Spleen (tissue), 11 donors: ENCODE results near the gene PRKCG. TPM values are rescaled to one million over a fixed set of nuclear protein-coding genes. Genes with fewer than 3 reads are reported as not detected.
"Not testable (repeated sequence)": the region's sequence is repeated elsewhere in the genome, so short reads cannot be mapped to it uniquely, and the experiment has no call there.

Experiments
- DNase-seq: peaks from one replicate; pipeline ENCODE4 v3.0.0-alpha.2; 2020
- H3K27ac ChIP-seq, 8 donors: fragments of 200-600 bp; sonication (generic) in 7 of 8; 1 replicate in 4 of 8; 2 replicates in 4 of 8; pipeline versions ENCODE4 v1.5.0 to v1.8.0; 2016 to 2021; ENCODE audit warnings: inconsistent platforms in 4 of 8, mild to moderate bottlenecking in 4 of 8, moderate library complexity in 1 of 8
- H3K27me3 ChIP-seq, 7 donors: fragments of 200-600 bp; sonication (generic) in 6 of 7; replicated peaks in 1 of 7; 1 replicate in 4 of 7; 2 replicates in 3 of 7; pipeline versions ENCODE4 v1.5.0 to v1.8.0; 2016 to 2021; ENCODE audit warnings: inconsistent platforms in 3 of 7, mild to moderate bottlenecking in 1 of 7
- H3K36me3 ChIP-seq, 6 donors: fragments of 200-600 bp; sonication (generic) in 5 of 6; 1 replicate in 4 of 6; 2 replicates in 2 of 6; pipeline versions ENCODE4 v1.5.0 to v1.8.0; 2016 to 2021; ENCODE audit warnings: inconsistent platforms in 2 of 6
- H3K4me1 ChIP-seq, 6 donors: fragments of 200-600 bp; sonication (generic) in 5 of 6; 1 replicate in 3 of 6; 2 replicates in 3 of 6; pipeline versions ENCODE4 v1.5.0 to v1.8.0; 2016 to 2021; ENCODE audit warnings: inconsistent platforms in 3 of 6
- H3K4me3 ChIP-seq, 8 donors: fragments of 200-600 bp; sonication (generic) in 7 of 8; 1 replicate in 4 of 8; 2 replicates in 4 of 8; pipeline versions ENCODE4 v1.5.0 to v1.8.0; 2016 to 2021; ENCODE audit warnings: inconsistent platforms in 4 of 8, mild to moderate bottlenecking in 4 of 8, moderate library complexity in 2 of 8
- H3K9me3 ChIP-seq, 8 donors: fragments of 200-600 bp; sonication (generic) in 7 of 8; 1 replicate in 4 of 8; 2 replicates in 4 of 8; pipeline versions ENCODE4 v1.5.0 to v1.8.0; 2016 to 2021; ENCODE audit warnings: inconsistent platforms in 4 of 8
- POLR2A ChIP-seq, 3 donors: fragments of 450-650 bp; IDR thresholded peaks; one replicate each; pipeline ENCODE4 v1.5.1; 2017; ENCODE audit warnings: antibody characterized with exemption in 3 of 3, mild to moderate bottlenecking in 1 of 3
- POLR2AphosphoS5 ChIP-seq, 3 donors: sonication (generic); formaldehyde crosslinking; IDR thresholded peaks; one replicate each; pipeline ENCODE4 v1.5.1; 2017; ENCODE audit warnings: antibody characterized with exemption in 3 of 3
- WGBS, 5 donors: extraction: QIAGEN DNeasy Blood & Tissue Kit in 3 of 5; methylation state at CpG; one replicate each; pipeline versions ENCODE4 v1.1.5 to v1.1.7; 2013 to 2018; 5-methylcytosine and 5-hydroxymethylcytosine counted together
- intact Hi-C: fragments of 100-400 bp; cut with DNase I; formaldehyde crosslinking; loops from one replicate; pipeline ENCODE4 v1.15.0; 2023; ENCODE audit warnings: low total_unique reads
- polyA plus RNA-seq, 3 donors: library from polyadenylated mRNA; stranded (reverse); fragments of 200-250 nt; gene quantifications; one replicate each; pipeline ENCODE4 v1.2.1, GENCODE V29; 2013
- total RNA-seq, 7 donors: library from RNA; depleted of rRNA in 3 of 7; stranded (reverse); fragments of >200 nt in 3 of 7; fragmentation: NEBNext Ultra II Directional in 4 of 7; extraction: Animal tissue kit (Norgen Biotek cat#: 25700) in 4 of 7; gene quantifications; one replicate each; pipeline versions ENCODE4 v1.1.0 to v1.2.1, GENCODE V29; 2016 to 2021
- TF ChIP-seq, protein P1 (sequence below), 11 experiments: fragments of 200-600 bp in 7 of 11; fragments of 450-650 bp in 4 of 11; sonication (generic) in 4 of 11; IDR thresholded peaks in 8 of 11; conservative IDR thresholded peaks in 3 of 11; 1 replicate in 7 of 11; 2 replicates in 4 of 11; pipeline versions ENCODE4 v1.4.0 to v1.8.0; 2016 to 2021; ENCODE audit warnings: antibody characterized with exemption in 11 of 11, inconsistent platforms in 4 of 11, mild to moderate bottlenecking in 1 of 11
- donor health status: healthy with polysubstance abuse.
- donor health status: DM: no; HTN: no; CAD: no; lungs with moderate emphysema.
- donor health status: DM: no; HTN: no; CAD: no.
- donor health status: Bipolar disorder and iron deficiency.
- donor health status: healthy.
- donor health status: DM: no; HTN: no; CAD: no.
- donor health status: DM: yes; HTN: yes; CAD: no.

Gene PRKCG
- total and polyA plus RNA-seq, 10 donors: 0.17 TPM; not detected in 9

DNA sequence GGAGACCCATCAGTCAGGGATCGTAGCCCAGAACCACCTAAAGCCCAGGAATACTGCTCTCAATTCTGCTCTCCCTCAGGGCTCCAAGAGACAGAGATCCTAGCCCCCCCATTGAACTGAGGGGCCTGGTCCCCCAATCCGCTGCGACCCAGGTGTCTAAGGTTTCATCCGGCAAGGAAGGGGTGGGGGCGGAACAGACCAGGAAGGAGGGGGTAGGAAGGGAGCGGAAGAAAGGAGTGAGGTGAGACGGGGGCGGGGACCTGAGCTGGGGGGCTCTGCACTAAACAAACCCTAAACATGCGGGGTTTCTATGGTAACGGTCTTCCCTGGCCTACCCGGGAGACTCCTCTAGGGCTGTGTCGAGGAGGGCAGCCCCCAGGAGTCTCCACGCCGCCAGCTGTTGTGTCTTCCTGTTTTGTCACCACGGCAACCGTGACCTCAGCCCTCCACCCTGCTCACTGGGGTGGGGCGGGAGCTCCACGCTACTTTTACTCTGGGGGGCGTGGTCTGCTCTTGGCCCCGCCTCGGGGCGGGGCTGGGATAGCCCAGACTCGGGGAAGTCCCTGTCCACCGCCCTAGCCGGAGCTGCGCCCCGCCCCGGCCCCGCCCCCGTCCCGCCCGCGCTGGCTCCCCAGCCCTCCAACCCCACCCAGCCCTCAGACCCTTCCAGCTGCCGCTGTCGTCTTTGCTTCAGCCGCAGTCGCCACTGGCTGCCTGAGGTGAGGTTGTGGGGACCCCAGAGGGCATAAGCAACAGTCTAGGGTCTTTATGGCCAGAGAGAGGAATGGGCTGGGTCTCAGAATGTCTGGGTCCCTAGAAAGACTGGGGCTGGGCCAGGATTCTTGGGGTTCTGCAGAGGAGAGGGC, 14.5 kb upstream of the PRKCG start, which contains the start of gene MYADM:
Gene MYADM (plus strand): TSS at position 659 of the 866 bp plus-strand sequence. CDS start 5,647 bp downstream, outside the sequence.
- peaks cover 0 to 9% (median 0%) of the 10 kb centered on the region in 6 donors for H3K36me3 ChIP-seq
- H3K27me3 ChIP-seq: peaks cover 0 to 36% (median 0%) of the 10 kb centered on the region in 7 donors
- H3K4me1 ChIP-seq: peaks cover 20 to 76% (median 57%) of the 10 kb centered on the region in 6 donors
- TF ChIP-seq POLR2A (IDR thresholded peaks at IDR 0.05) (no peak), POLR2AphosphoS5 (IDR thresholded peaks at IDR 0.05) (peak; percentile 81 to 87 (median 82))
- TF ChIP-seq, protein P1, sequence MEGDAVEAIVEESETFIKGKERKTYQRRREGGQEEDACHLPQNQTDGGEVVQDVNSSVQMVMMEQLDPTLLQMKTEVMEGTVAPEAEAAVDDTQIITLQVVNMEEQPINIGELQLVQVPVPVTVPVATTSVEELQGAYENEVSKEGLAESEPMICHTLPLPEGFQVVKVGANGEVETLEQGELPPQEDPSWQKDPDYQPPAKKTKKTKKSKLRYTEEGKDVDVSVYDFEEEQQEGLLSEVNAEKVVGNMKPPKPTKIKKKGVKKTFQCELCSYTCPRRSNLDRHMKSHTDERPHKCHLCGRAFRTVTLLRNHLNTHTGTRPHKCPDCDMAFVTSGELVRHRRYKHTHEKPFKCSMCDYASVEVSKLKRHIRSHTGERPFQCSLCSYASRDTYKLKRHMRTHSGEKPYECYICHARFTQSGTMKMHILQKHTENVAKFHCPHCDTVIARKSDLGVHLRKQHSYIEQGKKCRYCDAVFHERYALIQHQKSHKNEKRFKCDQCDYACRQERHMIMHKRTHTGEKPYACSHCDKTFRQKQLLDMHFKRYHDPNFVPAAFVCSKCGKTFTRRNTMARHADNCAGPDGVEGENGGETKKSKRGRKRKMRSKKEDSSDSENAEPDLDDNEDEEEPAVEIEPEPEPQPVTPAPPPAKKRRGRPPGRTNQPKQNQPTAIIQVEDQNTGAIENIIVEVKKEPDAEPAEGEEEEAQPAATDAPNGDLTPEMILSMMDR (IDR thresholded peaks at IDR 0.05 in 8 of 11, conservative IDR thresholded peaks at IDR 0.05 in 3 of 11): peak in 2 of 11 experiments; percentile 11 to 18
- intact Hi-C loops: no loop called here
- peak; percentile 98 for DNase-seq
- H3K4me3 ChIP-seq: peak within 1 kb of the TSS; percentile 53 to 85 (median 68)
- peak within 1 kb of the TSS; percentile 83 to 96 (median 93) for H3K27ac ChIP-seq
- WGBS, 5 donors: 1 to 5% (median 3%) methylated on average over 22 to 37 of the region's 37 CpGs
- no peaks in the 10 kb centered on the region for H3K9me3 ChIP-seq

DNA sequence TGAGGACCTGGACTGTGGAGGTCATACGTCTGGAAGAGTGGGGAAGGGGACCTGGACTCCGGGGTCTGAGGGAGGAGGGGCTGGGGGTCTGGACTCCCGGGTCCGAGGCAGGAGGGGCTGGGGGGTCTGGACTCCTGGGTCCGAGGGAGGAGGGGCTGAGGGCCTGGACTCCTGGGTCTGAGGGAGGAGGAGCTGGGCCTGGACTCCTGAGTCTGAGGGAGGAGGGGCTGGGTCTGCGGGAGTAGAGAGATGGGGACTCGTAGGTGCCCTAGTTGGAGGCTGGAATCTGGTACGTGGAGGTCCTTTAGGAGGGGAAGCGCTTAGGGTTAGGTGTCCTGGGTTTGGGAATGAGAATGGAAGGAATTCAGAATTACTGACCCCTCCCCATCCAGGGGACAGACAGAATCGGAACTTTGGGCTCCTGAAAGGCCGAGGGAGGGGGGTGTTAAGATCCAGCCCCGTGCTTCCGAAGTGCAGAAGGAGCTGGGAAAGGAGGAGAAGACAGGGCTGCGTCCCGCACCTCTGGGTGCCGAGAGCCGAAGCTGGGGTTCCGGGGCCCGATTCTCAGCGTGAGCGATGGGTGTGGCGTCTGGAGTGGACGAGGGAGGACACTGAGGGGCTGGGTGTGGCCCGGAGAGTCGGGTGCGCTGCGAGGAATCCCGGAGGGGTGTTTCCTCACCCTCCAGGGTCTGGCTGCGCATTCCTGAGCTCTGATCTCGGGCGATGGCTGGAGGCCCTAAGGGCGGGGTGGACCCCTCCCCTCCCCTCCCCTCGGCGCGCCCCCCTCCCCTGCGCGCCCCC, 13.7 kb upstream of the PRKCG start:
- peaks cover 0 to 30% (median 0%) of the 10 kb centered on the region in 7 donors for H3K27me3 ChIP-seq
- H3K36me3 ChIP-seq: peaks cover 0 to 16% (median 2%) of the 10 kb centered on the region in 6 donors
- H3K9me3 ChIP-seq: no peaks in the 10 kb centered on the region
- WGBS, 5 donors: 0 to 1% (median 1%) methylated on average over 17 to 33 of the region's 37 CpGs
- H3K4me3 ChIP-seq: peak overlapping the region; percentile 53 to 85 (median 68)
- peak overlapping the region; percentile 83 to 96 (median 93) for H3K27ac ChIP-seq
- peak; percentile 91 for DNase-seq
- H3K4me1 ChIP-seq: peaks cover 24 to 84% (median 64%) of the 10 kb centered on the region in 6 donors
- intact Hi-C loops: no loop called here
- TF ChIP-seq POLR2AphosphoS5 (IDR thresholded peaks at IDR 0.05) (no peak), POLR2A (IDR thresholded peaks at IDR 0.05) (no peak)
- TF ChIP-seq, protein P1 (IDR thresholded peaks at IDR 0.05 in 8 of 11, conservative IDR thresholded peaks at IDR 0.05 in 3 of 11): no peak

DNA sequence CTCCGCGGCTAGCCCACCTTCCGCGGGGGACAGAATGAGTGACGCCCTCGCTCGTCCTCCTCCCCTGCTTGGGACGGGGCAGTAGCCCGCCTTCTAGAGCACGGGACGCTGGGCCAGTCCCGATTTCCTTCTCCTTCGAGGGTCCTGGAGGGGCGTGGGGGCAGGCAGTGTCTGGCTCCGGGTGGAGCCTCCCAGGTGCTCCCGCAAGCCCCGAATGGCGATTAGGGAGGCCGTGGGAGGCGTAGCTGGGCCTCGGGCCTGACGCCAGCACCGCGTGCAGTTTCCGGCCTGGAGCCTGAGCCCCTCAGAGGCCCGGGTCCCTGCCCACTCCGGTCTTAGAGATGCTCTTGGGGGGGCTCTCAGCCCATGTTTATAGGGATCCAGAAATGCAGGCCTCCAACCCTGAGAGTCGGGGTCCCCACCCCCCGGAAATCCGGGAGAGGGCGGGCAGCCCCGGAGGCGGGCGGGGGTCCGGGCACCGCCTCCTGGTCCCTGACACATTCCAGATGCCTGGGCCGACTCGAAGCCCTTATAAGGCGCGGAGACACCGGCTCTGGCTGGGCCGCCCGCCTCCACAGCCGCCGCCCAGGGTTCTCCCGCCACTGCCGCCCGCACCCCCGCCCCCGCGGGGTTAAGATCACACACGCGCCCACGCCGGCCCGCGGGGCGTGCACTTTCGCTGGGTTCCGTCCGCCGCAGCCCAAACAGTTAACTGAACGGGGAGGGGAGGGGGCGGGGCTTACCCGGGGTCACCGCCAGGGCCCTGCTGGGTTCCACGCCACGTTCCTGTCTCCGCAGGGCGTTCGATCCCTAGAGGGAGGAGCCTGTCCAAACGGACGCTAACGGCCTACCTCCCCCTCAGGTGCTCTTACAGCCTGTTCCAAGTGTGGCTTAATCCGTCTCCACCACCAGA, 12.8 kb upstream of the PRKCG start:
- TF ChIP-seq POLR2A (IDR thresholded peaks at IDR 0.05) (no peak), POLR2AphosphoS5 (IDR thresholded peaks at IDR 0.05) (peak; percentile 65 to 88 (median 76))
- TF ChIP-seq, protein P1 (IDR thresholded peaks at IDR 0.05 in 8 of 11, conservative IDR thresholded peaks at IDR 0.05 in 3 of 11): peak; percentile 18 to 80 (median 68)
- H3K4me3 ChIP-seq: peak overlapping the region; percentile 53 to 85 (median 68)
- peaks cover 0 to 30% (median 0%) of the 10 kb centered on the region in 7 donors for H3K27me3 ChIP-seq
- H3K36me3 ChIP-seq: peaks cover 2 to 25% (median 11%) of the 10 kb centered on the region in 6 donors
- H3K27ac ChIP-seq: peak overlapping the region; percentile 83 to 96 (median 93)
- DNase-seq: peak; percentile 96
- H3K4me1 ChIP-seq: peaks cover 24 to 93% (median 71%) of the 10 kb centered on the region in 6 donors
- intact Hi-C loops: no loop called here
- no peaks in the 10 kb centered on the region for H3K9me3 ChIP-seq
- 0 to 4% (median 1%) methylated on average over 12 to 75 of the region's 75 CpGs for WGBS, 5 donors

DNA sequence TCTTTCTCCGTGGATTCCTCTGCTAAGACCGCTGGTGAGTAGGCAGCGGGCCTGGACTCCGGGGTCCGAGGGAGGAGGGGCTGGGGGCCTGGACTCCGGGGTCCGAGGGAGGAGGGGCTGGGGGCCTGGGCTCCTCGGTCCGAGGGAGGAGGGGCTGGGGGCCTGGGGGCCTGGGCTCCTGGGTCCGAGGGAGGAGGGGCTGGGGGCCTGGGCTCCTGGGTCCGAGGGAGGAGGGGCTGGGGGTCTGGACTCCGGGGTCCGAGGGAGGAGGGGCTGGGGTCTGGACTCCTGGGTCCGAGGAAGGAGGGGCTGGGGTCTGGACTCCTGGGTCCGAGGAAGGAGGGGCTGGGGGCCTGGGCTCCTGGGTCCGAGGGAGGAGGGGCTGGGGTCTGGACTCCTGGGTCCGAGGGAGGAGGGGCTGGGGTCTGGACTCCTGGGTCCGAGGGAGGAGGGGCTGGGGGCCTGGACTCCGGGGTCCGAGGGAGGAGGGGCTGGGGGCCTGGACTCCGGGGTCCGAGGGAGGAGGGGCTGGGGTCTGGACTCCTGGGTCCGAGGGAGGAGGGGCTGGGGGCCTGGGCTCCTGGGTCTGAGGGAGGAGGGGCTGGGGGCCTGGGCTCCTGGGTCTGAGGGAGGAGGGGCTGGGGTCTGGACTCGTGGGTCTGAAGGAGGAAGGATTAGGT, 12.1 kb upstream of the PRKCG start:
- WGBS, 5 donors: 3 to 12% (median 6%) methylated on average over 2 to 24 of the region's 24 CpGs
- Histone ChIP-seq H3K27ac (peak overlapping the region; percentile 83 to 96 (median 93)), H3K4me1 (peaks cover 24 to 100% (median 79%) of the 10 kb centered on the region in 6 donors), H3K36me3 (peaks cover 2 to 32% (median 16%) of the 10 kb centered on the region in 6 donors), H3K27me3 (peaks cover 0 to 26% (median 0%) of the 10 kb centered on the region in 7 donors), H3K4me3 (peak overlapping the region; percentile 53 to 85 (median 68))
- intact Hi-C loops, H3K9me3 ChIP-seq, DNase-seq: not testable (repeated sequence)
